ENCODE measurements around the gene SMIM26.

DNA sequence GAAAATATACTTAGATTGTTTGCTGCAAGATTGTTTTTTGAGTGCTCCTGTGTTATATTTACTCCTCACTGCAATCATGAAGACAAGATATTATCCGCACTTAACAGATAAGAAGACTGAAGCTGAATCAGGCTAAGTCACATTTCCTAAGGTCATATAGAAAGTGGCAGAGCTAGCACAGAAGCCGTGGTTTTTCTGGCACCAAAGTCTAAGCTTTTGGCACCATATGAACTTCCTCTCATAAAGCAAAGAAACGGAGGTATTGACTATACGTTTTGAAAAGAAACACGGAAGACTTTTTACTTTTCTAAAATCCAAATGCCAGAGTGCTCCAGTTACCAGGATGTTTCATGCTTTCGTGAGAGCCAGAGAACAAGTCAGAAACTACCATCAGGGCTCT, 11.3 kb downstream of the SMIM26 start:
- TF ChIP-seq CTCF (IDR thresholded peaks at IDR 0.05), result no peak
- TF ChIP-seq POLR2A (IDR thresholded peaks at IDR 0.05; ENCODE audit: low read length), result no peak
- no peak for TF ChIP-seq CEBPB (IDR thresholded peaks at IDR 0.05)
- no peak for TF ChIP-seq ZSCAN20 (CRISPR knock-in tag; IDR thresholded peaks at IDR 0.05)
- no peak for TF ChIP-seq JUNB (IDR thresholded peaks at IDR 0.05)
- TF ChIP-seq USF2 (IDR thresholded peaks at IDR 0.05), result no peak
- TF ChIP-seq CBX2 (IDR thresholded peaks at IDR 0.05; ENCODE audit: borderline replicate concordance, low read depth), result no peak
- no peak for TF ChIP-seq MAZ (IDR thresholded peaks at IDR 0.05; ENCODE audit: borderline replicate concordance, low read depth, low read length)

Data from A549 (cell line).